NCI-H460 (cell line): ENCODE data around the gene PAIP2. TPM values are rescaled to one million over a fixed set of nuclear protein-coding genes. Genes with fewer than 3 reads are reported as not detected.
A peak's percentile ranks its signal among the peaks of the same experiment; 100 is the strongest.
"Not testable (repeated sequence)": the region's sequence is repeated elsewhere in the genome, so short reads cannot be mapped to it uniquely, and the experiment has no call there.

Experiments used
- DNase-seq: peaks from one replicate; pipeline ENCODE4 v3.0.0-alpha.2; 2016; ENCODE audit warnings: low read depth; ENCODE audit errors: extremely low read depth
- total RNA-seq: library from RNA; depleted of rRNA; stranded (reverse); fragments of >200 nt; shearing (Covaris generic); gene quantifications from 2 replicates; pipeline ENCODE4 v1.2.3, GENCODE V29; 2014

The PAIP2 gene
- total RNA-seq, 1 experiment from 2014 or later: 120 TPM

DNA sequence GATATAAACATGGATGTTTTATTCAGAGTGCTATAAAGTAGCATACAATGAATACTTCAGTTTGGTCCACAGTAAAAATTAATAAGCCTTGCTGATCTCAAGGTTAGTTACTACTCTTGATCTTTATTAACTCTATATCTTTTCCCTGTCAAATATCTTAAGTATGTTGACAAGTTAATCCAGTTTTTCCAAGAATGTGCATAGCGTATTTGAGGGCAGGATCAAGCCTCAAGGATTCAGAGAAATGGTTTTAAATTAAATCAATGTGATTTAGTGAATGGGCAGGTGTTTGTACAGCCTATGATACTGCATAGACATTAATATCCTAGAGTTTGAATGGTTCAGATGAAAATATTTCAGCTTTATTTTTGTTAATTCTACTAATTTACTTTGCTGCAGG, 27.4 kb upstream of the PAIP2 start:
- DNase-seq: no peak

DNA sequence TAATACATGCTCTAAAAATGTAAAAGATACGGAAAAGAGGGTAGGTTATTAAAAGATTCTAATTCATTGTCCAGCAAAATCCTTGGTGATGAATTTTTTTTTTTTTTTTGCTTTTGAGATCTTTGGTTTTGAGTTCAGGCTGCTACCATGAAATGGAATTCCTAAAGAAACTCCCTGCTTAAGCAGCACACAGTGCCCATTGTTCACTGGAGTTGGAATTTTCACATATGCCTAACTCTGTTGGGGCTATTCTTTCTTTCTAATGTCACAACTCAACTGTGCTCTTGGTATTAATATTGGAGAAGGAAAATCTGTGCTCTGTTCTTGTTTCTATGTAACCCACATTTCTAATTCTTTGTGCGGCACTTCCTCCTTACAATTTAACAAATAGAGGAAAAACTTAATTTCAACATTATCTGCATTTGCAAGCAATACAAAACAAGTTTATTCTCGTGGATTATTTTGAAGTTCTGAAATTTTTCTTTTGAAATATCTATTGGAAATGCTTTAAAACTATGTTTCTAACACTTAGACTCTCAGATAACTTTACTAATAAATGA, 26.5 kb upstream of the PAIP2 start:
- DNase-seq: no peak

DNA sequence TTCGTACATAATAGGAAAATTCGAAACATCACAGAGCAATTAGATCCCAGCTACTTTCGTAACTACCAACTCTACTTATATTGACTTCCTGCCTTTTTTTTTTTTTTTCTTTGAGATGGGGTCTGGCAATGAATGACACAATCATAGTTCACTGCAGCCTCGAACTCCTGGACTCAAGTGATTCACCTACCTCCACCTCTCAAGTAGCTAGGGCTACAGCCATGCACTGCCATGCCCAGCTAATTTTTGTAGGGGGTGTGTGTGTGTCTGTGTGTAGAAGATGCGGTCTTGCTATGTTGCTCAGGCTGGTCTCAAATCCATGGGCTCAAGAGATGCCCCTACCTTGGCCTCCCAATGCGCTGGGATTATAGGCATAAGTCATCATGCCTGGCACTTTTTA, 5.8 kb upstream of the PAIP2 start:
- DNase-seq: no peak

DNA sequence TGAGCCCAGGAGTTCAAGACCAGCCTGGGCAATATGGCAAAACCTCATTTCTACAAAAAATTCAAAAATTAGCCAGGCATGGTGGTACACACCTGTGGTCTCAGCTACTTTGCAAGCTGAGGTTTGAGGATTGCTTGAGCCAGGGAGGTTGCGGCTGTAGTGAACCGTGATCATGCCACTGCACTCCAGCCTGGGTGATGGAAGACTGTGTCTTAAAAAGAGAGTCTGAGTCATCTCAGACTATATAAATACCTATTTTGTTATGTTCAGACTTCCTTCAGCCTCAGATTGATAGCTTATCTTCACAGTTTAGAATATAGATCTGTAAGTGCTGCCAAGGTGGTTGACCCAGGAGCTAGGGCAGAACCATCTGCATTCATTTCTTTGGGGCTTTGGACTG, 1.6 kb upstream of the PAIP2 start:
- DNase-seq: no peak

DNA sequence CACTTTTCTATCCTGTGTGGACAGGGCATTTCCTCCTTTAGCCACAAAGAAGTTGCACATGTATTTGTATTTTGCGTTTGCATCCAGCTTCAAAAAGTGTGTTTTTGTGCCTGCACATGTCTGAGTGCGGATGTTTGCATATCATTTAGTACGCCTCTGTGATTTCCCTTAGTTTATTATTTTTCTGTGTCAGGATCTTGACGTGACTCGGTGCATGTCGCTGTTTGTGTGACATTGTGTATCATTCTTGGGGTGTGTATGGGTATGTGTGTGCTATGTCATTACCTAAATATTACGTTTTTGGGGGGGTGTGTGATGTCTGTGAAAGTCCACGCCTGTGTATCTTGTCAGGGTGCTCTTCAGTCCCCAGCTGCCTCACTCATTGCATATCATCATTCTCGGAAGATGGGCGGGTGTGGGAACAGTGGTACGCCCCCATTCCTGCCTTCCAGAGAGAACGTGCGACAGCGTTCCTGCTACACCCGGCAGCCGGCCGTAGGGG, 416 bp upstream of the PAIP2 start:
- DNase-seq: peak; percentile 43

DNA sequence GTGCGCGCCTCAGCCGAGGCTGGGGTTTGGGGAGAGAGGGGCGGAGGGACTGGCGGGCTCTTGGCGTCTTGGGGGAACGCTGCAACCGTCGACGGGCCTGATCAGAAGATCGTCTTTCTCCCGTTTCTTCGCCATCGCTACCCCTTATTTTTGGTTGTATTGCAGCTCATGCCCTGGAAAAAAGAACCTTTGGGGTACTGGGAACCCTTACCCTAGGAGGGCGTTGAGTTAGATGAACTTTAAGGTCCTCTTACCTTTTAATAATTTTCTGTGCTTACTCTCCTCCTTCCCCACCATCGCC, 719 bp downstream of the PAIP2 start:
- DNase-seq: no peak

DNA sequence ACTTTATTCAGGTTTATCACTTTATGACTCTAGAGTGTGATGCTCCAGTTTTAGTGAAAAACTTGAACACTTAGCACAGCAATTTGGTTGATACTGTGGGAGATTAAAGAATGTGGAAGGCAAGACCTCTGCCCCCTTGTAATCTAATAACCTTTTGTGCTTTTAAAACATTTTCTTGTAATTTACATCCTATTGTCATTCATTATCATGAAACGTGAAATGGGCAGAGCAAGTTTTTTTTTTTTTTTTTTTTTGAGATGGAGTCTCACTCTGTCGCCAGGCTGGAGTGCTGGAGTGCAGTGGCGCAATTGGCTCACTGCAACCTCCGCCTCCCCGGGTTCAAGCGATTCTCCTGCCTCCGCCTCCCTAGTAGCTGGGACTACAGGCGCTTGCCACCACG, 1.8 kb downstream of the PAIP2 start:
- no peak for DNase-seq

DNA sequence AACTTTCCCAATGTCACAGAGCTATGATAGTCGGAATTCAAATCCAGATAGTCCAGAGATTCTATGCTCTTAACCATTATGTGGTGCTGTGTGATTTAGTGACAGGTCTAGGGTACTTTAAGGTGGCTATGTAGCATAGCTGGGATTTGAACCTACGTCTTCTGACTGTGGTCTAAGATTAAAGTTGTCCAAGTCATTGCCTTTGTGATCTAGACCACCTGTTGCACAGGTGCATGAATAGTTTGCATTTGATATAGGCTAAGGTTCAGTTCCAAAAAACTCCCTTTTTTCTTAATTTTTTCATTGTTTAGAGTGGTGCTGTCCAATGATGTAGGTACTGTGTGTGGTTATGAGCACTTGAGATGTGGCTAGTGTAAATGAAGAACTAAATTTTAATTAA, 2.5 kb downstream of the PAIP2 start:
- no peak for DNase-seq

DNA sequence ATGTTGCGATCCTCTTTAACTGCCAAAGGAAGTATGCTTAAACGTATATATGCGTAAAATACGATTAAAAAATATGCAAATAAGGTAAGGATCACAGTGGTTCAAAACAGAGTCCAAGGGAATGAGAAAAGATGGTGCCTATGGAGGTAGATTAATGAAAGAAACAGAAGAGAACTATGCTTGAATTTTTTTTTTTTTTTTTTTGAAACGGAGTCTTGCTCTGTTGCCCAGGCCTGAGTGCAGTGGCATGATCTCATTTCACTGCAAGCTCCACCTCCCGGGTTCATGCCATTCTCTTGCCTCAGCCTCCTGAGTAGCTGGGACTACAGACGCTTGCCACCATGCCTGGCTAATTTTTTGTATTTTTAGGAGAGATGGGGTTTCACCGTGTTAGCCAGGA, 3.8 kb downstream of the PAIP2 start:
- not testable (repeated sequence) for DNase-seq

DNA sequence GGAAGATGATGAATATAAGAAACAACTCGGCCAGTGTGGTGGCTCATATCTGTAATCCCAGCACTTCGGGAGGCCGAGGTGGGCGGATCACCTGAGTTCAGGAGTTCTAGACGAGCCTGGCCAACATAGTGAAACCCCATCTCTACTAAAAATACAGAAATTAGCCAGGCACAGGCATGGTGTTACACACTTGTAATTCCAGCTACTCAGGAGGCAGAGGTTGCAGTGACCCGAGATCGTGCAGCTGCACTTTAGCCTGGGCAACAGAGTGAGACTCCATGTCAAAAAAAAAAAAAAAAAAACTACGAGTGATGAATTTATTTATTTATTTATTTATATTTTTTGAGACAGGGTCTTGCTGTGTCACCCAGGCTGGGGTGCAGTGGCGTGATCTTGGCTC, 6.2 kb downstream of the PAIP2 start:
- not testable (repeated sequence) for DNase-seq

DNA sequence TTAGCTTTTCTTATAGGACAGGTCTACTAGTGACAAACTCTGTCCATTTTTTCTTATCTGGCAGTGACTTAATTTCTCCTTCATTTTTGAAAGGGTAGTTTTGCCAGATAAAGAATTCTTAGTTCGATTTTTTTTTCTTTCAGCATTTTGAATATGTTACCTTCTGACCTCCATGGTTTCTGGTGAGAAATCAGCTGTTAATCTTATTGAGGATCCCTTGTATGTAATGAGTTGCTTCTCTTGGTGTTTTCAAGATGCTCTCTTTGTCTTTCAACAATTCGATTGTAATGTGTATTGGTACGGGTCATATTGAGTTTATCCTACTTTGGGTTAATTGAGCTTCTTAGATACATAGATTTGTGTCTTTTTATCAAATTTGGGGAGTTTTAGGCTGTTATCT, 12.5 kb downstream of the PAIP2 start:
- DNase-seq: no peak

DNA sequence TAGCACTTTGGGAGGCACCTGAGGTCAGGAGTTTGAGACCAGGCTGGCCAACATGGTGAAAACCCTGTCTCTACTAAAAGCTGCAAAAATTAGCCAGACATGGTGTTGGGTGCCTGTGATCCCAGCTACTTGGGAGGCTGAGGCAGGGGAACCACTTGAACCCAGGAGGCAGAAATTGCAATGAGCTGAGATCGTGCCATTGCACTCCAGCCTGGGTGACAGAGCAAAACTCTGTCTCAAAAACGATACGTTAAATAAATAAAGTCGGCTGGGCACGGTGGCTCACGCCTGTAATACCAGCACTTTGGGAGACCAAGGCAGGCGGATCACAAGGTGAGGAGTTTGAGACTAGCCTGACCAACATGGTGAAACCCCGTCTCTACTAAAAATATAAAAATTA, 14.2 kb downstream of the PAIP2 start:
- DNase-seq: not testable (repeated sequence)

DNA sequence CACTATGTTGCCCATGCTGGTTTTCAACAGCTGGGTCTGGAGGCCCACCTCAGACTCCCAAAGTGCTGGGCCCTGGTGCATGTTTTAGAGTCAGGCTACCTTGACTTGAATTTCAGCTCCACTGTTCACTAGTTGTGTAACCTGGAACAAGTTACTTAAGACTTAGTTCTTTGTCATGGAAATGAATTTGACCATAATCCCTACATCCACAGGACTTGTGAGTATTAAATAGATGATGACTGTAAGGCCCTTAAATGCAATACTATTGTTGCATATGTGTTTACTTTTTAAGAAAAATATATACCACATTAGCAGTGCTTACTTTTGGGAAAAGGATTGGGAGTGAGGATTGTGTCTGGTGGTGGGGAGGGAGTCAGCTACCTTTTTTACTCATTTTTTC, 16.4 kb downstream of the PAIP2 start:
- DNase-seq: no peak

DNA sequence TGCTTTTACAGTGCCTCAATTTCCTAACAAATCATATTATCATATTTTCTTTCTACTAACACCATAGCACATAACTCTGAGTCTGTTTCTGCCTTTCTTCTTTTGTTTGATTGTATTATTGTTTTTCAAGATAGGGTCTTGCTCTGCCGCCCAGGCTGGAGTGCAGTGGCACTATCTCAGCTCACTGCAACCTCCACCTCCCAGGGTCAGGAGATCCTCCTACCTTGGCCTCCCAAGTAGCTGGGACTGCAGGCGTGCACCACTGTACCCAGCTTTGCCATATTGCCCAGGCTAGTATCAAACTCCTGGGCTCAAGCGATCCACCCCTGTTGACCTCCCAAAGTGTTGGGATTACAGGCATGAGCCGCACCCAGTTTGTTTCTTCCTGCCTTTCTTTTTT, 18.7 kb downstream of the PAIP2 start:
- no peak for DNase-seq

DNA sequence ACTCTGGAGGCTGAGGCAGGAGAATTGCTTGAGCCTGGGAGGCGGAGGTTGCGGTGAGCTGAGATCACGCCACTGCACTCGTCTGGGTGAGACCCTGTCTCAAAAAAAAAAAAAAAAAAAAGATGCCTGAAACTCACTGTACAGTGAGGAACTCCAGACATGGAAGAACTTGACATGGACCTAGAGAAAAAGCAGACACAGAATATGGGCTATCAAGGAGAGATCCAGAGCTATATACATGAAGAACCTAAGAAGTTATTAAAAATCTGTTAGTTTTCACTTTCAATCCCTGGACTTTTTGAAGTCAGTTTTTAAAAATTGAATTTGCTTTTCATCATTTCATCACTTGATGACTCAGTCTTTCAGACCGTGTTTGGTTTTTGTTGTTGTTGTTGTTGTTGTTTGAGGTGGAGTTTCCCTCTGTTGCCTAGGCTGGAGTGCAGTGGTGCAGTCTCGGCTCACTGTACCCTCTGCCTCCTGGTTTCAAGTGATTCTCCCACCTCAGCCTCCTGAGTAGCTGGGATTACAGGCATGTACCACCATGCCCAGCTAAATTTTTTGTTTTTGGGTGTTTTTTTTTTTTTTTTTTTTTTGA, 20.3 kb downstream of the PAIP2 start:
- no peak for DNase-seq

DNA sequence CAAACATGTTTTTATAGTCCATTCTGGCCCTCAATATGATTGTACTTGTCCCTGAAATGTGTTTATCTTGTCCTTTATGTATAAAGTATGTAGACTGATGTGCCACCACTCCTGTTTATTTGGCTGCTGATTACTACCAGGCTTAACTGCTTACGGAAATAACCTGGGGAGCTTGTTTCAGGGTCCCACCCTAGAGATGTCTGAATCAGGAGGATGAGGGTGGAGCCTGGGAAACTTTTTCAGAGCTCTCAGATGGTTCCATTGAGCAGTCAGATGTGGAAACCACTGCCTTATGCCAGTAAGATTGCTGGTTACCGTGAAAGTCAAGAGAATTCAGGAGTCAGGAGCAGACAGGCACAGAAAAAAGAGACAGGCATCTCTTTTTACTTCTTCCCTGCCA, 22.3 kb downstream of the PAIP2 start:
- no peak for DNase-seq

DNA sequence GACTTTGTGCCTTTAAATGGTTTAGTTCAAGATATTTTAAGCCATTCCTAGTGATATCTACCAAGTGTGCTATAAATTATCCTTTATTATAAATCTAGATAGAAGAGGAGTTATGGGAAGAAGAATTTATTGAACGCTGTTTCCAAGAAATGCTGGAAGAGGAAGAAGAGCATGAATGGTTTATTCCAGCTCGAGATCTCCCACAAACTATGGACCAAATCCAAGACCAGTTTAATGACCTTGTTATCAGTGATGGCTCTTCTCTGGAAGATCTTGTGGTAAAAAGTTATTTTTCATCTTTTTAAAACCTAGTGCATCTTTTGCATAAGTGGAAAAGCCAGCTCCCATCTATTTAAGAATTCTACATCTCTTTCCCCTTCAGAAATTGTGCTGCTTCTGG, 22.8 kb downstream of the PAIP2 start:
- no peak for DNase-seq

DNA sequence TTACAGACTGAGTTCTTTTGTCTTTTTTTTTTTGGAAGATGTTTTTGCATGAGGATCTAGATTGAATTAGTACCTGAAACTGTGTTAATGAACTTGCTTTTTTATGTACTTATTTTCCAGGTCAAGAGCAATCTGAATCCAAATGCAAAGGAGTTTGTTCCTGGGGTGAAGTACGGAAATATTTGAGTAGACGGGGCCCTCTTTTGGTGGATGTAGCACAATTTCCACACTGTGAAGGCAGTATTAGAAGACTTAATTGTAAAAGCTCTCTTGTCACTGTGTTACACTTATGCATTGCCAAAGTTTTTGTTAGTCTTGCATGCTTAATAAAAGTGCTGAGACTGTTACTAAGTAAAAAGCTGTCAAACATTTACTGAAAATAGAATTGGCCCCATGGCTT, 27.0 kb downstream of the PAIP2 start:
- DNase-seq: no peak

DNA sequence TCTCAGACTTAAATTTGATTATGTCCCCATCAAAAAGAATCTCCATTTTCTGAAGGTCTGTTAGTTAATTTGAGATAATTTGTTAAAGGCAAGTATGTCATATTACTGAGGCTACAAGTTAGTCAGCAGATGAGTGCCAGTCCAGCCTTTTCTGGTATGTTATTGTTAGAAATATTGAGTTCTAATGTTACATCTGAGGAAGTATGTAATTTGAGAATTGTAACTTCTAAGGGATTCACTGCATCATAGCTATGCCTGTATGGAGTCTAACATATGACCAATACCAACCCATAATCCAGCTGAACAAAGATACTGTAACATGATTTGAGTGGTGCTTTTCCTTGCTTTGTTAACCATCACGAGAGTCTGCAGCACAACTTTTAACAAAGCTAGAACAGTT, 27.5 kb downstream of the PAIP2 start:
- no peak for DNase-seq

DNA sequence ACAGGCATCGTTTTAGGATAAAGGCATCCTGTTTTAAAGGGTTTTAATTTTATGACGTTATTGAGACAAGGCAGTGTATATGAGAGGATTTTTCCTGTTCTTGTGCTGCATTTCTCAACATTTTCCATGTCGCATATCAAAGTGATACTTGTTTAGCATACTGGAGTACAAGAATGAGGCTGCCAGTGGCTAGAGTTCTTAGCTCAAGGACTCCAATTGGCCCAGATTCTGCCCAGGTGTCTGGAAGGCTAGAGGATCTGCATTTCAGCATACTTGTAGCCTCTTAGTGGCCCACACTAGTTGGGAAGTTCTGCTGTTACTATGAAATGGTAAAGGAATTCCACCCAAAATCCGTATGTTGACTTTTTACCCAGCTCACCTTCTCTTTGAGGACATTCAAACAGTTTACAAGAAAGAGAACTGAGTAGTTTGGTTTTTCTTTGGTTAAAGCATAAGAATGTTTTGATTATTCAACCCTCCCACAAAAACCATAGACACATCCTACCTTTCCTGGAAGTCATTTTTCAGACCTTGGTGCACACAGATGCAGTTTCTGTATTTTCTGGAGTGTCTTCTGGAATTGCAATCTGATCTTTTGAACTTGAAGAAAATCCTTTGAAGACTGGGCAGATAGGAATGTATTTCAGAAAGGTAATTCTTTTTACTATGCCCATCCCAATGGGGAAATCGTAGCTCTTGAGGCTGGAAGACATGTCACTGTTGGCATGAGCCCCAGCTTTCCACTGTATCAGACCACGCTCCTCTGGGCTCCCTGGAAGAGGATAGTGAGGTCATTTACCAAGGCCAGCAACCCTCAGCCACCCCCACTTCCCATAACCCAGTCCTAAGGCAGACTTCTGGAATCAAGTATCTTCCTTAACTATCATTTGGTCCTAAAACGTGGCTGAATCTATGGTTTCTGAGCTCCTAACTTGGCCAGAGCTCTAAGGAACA, 30.1 kb downstream of the PAIP2 start:
- no peak for DNase-seq

DNA sequence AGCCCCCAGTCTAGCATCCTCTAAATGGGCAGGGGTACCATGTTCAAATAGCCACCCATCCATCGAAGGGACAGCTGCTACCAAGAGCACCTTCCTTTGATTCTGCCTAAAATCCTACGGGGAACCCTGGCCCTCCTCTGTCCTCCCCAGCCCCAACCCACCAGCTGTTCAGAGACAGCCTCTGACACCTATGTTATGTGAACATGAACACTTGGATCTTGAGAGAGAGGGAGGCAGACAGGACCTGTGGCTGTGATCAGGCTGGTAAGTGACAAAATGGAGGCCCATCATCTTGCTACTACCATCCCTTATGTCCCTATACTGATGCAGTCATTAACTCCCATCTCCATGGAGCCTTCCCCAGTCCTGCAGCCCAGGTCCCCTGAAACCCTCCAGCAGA, 33.3 kb downstream of the PAIP2 start:
- no peak for DNase-seq

DNA sequence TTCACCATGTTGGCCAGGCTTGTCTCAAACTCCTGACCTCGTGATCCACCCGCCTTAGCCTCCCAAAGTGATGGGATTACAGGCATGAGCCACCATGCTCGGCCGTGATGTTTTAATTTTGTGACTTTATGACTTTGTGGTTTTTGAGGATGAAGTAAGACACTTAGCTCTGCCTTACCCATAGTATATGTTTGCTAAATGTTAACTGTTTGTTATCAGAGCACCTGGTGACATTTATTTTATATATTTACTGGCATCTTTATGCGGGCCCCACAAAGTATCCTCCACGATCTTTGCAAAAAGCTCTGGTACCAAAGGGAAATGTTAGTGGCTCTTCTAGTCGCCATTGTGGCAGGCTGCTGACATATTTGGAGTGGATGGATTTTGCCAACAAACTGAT, 34.7 kb downstream of the PAIP2 start:
- no peak for DNase-seq
